NCI-H2029 treated with DMSO at 0.1 percent for 48 hours (cell line): ENCODE measurements around the gene BOC.
A peak's percentile ranks its signal among the peaks of the same experiment; 100 is the strongest.

Experiments
- DNase-seq: peaks from one replicate; lab custom pipeline; 2025; lab: John Stamatoyannopoulos, UW

BOC gene

DNA sequence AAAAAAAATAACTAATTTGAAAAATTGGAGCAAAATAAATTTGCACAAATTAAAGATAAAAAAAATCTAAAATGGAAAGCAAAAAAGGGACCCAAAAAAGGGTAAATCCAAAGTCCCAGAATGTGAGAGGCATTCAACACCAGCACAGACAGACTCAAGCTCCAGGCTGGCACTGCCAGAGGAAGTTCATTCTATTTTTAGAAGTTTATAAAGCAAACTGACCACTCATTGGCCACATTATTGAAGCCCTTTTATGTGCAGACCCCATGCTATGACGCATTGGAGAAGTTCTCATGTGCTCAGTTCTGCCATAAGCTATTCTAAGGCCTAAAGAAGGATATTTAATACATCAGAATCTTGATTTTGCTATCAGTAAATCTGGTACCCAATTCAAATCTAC is 17.6 kb upstream of the BOC start:
- no peak for DNase-seq

- no peak for DNase-seq
Measured at GRCh38 chr3:113194823-113195401, 16.4 kb upstream of the BOC start.

- no peak for DNase-seq
Measured at GRCh38 chr3:113200351-113200750, 11.0 kb upstream of the BOC start.

- DNase-seq, result no peak
Measured at GRCh38 chr3:113200946-113201345, 10.4 kb upstream of the BOC start.

DNA sequence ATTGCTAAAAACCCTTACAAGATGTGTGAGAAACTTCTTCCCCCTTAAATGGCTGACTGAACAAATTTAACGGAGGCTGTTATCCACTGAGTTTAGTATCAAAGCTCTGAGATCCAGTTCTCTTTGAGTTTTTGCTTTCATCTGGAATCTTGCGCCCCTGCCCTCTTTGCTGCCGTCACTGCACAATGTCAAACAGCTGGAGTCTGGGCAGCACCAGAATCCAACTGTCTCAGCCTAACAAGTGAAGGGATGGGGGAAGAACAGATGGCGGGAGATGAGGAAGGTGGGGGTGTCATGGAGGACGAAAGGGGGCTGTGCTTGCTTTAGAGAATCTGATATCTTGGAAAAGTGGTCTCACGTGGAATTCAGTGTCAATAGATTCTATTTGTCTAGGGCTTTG is 7.0 kb upstream of the BOC start:
- no peak for DNase-seq

- DNase-seq, result no peak
Measured at GRCh38 chr3:113205481-113205880, 5.9 kb upstream of the BOC start.

GRCh38 chr3:113210604-113211329 is 590 bp upstream of the BOC start:
- DNase-seq, result no peak

DNA sequence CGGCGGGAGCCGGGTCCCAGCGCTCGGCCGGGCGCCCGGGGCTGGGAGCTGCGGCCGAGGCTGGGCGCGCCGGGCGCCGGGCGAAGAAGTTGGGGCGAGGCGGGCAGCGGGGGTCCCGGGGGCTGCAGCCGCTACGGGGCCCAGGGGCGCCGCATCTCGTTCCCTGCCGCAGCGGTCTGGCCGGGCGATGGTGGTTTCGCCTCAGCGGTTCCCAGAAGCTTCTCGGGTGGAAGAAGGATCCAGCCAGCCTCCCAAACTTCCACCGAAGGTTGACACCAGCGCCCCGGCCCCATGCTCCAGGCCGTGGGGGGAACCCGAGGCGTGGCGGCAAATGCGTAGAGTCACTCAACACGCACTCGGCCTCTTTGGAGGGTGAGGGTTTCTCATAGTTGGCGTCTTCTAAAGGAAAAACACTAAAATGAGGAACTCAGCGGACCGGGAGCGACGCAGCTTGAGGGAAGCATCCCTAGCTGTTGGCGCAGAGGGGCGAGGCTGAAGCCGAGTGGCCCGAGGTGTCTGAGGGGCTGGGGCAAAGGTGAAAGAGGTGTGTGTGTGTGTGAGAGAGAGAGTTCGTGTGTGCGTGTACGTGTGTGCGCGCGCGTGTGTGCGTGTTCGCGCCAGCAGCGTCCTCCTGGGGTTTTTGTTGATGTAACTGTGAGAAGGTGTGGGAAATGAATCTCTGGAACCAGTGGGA is 940 bp downstream of the BOC start:
- DNase-seq, result no peak

GRCh38 chr3:113212844-113213375 is 1.6 kb downstream of the BOC start:
- no peak for DNase-seq

- DNase-seq, result no peak
Measured at GRCh38 chr3:113213896-113214587, 2.7 kb downstream of the BOC start.

DNA sequence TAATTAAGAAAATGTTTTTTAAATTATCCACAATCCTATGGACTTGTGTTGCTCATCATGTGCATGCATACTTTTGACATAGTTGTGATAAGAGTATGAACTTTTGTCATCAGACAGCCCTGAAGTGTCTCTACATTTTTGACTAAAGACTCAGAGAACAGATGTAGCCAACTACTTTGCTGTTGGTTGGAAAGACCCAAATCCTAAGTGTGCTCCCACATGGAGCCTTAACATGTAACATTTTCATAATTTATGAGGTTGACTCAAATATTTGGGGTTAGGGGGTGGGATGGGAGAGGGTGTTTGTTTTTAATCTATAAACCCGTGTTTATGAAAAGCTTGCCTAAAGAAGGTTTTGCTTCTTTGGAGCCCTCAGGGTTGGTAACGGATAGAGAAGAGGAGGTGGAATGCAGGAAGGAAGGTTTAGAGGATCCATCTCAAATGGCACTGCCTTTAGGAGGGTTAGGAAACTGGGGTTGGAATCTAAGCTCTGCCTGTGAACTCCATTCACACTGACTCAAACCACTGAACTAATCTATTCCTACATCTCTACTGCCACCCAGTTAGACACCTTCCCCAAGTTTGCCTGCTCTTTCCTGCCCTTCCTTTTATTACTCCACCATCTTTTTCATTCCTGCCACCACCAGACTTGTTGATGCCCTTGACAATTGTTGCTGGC is 3.7 kb downstream of the BOC start:
- DNase-seq, result no peak

DNA sequence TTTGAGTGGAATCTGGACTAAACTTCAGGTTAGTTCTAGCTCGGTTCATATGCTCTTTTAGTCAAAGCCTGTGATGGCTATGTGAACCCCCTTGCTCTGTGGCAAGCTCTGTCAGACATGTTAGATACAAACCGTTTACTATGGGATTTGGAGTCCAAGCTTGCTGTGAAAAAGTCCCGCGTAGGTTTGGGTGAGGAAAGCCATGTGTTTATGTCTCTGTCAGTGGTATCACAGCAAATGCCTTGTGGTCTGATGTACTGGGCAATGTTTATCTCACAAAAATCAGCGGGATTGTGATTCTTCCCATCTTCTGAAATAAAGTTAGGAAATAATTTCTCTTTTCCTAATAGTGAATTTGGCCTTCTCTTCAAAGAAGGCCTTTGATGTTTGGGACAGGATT is 5.0 kb downstream of the BOC start:
- no peak for DNase-seq

DNA sequence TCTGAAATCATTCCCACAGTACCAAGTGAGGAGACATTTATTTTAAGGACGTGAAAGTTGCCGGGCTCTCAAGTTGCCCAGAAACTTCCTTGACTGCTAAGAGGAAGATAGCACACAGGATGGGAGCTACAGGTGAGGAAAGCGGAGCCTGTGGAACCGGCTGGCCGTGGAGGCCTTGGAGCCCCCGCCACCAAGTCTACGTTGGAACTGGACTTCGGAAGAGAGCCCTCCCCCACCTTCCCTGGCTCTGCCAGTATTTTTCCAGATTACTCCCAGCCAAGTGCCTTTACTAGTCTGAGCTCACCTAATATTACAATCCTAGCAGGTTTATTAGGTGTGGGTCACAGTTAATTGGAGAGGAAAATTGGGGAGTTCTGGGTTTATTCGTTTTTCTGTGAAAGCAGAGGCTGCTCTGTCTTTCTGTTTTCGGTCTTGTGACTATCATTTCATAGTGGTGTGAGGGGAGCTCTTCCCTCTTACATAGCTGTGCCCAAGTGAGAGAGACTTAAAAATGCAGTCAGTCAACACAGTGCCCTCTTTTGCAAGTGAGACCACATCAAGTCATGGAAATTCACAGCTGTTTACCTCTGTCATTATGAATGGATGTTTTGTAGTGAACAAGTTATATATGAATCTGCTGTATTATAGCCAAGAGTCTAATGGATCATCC is 6.8 kb downstream of the BOC start:
- no peak for DNase-seq

DNA sequence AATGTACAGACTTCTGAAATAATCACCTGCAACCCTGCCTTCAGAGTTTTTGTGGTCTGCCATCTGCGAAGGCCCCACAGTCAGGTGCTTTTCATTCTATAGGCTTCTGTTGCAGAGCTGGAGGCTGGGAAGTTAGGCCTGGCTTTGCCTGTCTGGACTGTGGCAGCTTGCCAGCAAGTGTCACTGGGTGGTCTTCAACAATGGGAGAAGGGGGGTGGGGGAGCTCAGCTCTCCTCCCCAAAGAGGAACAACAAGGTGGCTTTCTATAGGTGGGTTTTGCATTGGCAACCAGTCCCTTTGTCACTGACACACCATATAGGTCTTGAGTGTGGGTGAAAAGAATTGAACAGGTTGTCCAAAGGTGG is 7.3 kb downstream of the BOC start:
- DNase-seq, result no peak

DNA sequence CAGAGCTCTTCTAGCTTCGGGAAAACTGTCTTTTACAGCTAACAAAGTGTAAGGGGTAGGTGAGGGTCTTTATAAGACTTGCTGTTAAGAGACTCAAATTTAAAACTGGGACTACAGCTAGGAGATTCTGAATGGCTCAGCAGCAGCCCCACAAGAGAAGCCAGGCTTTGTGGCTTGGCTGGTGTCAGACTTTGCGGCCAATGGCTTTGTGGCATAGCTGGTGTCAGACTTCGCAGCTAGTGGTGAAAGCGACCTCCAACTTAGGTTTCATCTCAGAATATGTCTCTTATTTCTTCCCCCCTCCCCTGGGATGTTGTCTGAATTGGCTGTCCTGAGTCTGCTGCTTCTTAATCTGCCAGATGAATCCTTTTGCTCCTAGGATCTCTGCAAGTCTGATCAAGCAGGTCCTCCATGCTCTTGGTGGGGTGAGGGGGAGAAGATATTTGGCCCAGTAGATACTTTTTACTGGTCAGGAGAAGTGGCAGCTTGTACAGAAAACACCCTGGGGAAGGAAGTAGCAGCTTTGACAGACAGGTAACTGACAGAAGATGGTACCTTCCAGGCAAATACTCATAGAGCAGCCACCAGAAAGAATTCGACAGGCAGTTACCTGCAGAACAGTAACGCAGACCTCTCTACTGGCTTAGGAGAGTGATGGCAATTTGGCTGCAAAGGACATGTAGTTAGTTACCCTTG is 8.4 kb downstream of the BOC start:
- DNase-seq, result no peak

- no peak for DNase-seq
Measured at GRCh38 chr3:113220721-113221120, 9.4 kb downstream of the BOC start.

DNA sequence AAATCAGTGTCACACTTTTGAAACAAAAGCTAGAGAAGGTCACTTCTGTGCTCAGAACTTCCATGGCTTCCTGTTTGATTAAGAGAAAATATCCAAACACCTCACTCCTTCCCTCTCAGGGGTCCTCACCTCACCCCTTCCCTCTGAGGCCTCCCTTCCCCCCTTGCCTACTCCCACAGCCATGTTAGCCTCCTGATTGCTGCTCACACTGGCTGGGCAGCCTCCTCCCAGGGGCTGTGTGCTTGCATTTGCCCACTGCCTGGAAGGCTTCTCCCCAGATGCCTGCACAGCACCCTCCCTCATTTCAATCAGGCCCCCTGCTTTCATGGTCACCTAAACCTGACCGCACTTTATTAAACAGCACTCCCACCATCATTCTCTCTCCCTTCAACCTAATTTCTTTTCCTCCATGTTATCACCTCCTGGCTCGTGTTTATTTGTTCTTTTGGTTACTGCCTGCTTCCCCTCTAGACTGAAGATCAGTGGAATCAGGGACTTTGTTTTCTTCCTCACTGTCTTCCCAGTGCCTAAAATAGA is 10.4 kb downstream of the BOC start:
- DNase-seq, result no peak

- DNase-seq, result peak; percentile 22
Measured at GRCh38 chr3:113222451-113223086, 11.2 kb downstream of the BOC start.

DNA sequence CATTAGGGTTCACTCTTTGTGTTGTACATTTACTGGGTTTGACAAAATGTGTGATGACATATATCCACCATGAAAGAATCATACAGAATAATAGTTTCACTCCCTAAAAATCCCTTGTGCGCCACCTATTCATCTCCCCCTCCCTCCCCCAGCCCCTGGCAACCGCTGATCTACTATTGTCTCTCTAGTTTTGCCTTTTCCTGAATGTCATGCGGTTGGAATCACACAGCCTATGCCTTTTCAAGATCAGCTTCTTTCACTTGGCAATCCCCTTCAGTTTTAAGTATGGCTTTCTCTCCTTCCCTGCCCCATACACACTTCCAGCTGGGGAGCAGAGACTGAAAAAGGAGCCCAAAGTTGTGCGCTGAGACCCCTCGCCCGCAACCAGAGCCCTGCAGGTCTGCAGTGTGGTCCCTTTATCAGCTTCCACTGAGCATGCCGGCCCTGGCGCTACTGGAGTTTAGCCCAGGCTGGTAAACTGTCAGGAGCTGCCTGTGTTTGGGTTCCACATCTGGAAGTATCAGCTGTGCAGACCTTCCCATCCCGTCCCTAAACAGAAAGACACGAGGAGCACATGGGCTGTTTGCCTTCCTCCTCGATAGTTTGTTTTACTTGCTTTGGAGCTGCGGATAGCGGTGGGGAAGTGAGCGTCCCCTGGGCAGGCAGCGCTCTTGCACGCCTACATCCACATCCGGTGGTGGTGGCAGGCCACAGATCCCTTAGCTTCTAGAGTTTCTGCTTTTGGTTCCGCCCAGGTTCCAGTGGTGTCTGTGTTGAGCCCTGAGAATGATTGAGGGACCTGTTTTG is 12.3 kb downstream of the BOC start:
- no peak for DNase-seq
